ENCODE measurements around the gene TAS2R10.

DNA sequence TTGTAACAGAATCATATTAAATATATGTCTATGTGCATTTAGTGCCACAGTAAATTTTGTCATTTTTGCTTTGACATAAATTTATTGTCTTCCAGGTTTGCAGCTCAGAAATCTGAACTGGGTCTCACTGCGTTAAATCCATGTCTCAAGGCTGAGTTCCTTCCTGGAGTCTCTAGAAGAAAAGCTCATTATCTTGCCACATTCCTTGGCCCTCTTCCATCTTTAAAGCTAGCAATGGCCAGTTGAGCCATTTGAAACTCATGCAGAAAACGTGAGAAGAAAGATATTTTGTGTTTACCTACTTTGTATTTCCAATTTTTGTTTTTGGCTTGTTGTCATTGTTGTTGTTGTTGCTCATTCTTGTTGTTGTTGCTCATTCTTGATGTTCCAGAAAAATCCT is 47.2 kb upstream of the TAS2R10 start:
- TF ChIP-seq CTCF (IDR thresholded peaks at IDR 0.05) (no peak), ZFX (IDR thresholded peaks at IDR 0.05; ENCODE audit: borderline replicate concordance) (no peak)

Data from 22Rv1 (cell line).